ENCODE results near the gene MCTP1.
A peak's percentile ranks its signal among the peaks of the same experiment; 100 is the strongest.

Gene MCTP1

GRCh38 chr5:94745786-94746730 lies 538.8 kb downstream of the MCTP1 start:
- H3K4me3 ChIP-seq (replicated peaks; ENCODE audit: insufficient read depth, low read length): no peak overlapping the region
- DNase-seq (ENCODE audit: low read depth in 1 of 2, low spot score in 1 of 2): no peak
- no peak for TF ChIP-seq SPI1 (IDR thresholded peaks at IDR 0.05; ENCODE audit: borderline replicate concordance, low read depth)
- TF ChIP-seq POLR2AphosphoS5 (IDR thresholded peaks at IDR 0.05; ENCODE audit: low read depth): no peak
- TF ChIP-seq REST (IDR thresholded peaks at IDR 0.05; ENCODE audit: insufficient replicate concordance, low read depth): no peak
- no peak for TF ChIP-seq GABPA (IDR thresholded peaks at IDR 0.05; ENCODE audit: low read depth)
- no peak for TF ChIP-seq CTCF (IDR thresholded peaks at IDR 0.05; ENCODE audit: insufficient read depth, low read length)
- peak overlapping the region; percentile 18; the same call in 1 of the 2 replicates for H3K27ac ChIP-seq (replicated peaks)
- no peaks in the 10 kb centered on the region for H3K27me3 ChIP-seq (ENCODE audit: insufficient read depth, poor library complexity, severe bottlenecking)

- no peak for DNase-seq (ENCODE audit: low read depth in 1 of 2, low spot score in 1 of 2)
- no peak overlapping the region for H3K4me3 ChIP-seq (replicated peaks; ENCODE audit: insufficient read depth, low read length)
- no peak overlapping the region for H3K27ac ChIP-seq (replicated peaks)
- TF ChIP-seq SPI1 (IDR thresholded peaks at IDR 0.05; ENCODE audit: borderline replicate concordance, low read depth): no peak
- no peak for TF ChIP-seq REST (IDR thresholded peaks at IDR 0.05; ENCODE audit: insufficient replicate concordance, low read depth)
- no peak for TF ChIP-seq CTCF (IDR thresholded peaks at IDR 0.05; ENCODE audit: insufficient read depth, low read length)
- TF ChIP-seq POLR2AphosphoS5 (IDR thresholded peaks at IDR 0.05; ENCODE audit: low read depth): no peak
- no peak for TF ChIP-seq GABPA (IDR thresholded peaks at IDR 0.05; ENCODE audit: low read depth)
- H3K27me3 ChIP-seq (ENCODE audit: insufficient read depth, poor library complexity, severe bottlenecking): no peaks in the 10 kb centered on the region
Measured at GRCh38 chr5:94744906-94745305, 540.0 kb downstream of the MCTP1 start.

GRCh38 chr5:94742852-94743251 lies 542.0 kb downstream of the MCTP1 start:
- Histone ChIP-seq H3K27ac (replicated peaks) (no peak overlapping the region), H3K27me3 (ENCODE audit: insufficient read depth, poor library complexity, severe bottlenecking) (no peaks in the 10 kb centered on the region), H3K4me3 (replicated peaks; ENCODE audit: insufficient read depth, low read length) (no peak overlapping the region)
- TF ChIP-seq CTCF (IDR thresholded peaks at IDR 0.05; ENCODE audit: insufficient read depth, low read length) (no peak), REST (IDR thresholded peaks at IDR 0.05; ENCODE audit: insufficient replicate concordance, low read depth) (no peak), POLR2AphosphoS5 (IDR thresholded peaks at IDR 0.05; ENCODE audit: low read depth) (no peak)
- no peak for DNase-seq (ENCODE audit: low read depth in 1 of 2, low spot score in 1 of 2)
